GM12873 (cell line): ENCODE results near the gene C6orf15.

ENCODE experiments used
- TF ChIP-seq, protein P1 (sequence below): IDR thresholded peaks from 2 replicates; pipeline ENCODE4 v1.5.1; 2012; ENCODE audit warnings: low read depth, mild to moderate bottlenecking, moderate library complexity, low read length, control low read depth; ENCODE audit not compliant: insufficient read depth; ENCODE audit errors: missing control alignments

C6orf15 gene

DNA sequence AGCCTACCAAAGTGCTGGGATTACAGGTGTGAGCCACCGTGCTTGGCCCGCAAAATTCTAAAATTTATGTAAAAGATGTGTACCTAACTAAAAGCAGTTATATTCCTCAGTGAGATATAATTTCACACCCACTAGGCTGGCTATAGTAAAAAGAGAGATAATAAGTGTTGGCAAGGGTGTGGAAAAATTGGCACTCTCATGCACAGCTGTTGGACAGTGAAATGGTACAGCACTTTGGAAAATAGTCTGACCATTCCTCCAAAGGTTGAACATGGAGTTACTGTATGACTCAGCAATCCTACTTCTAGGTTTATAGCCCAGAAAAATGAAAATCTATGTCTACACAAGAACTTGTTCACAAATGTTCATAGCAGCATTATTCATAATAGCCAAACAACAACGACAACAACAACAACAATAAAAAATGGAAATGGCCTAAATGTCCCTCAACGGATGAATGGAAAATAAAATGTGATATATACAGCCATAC lies 13.9 kb downstream of the C6orf15 start:
- TF ChIP-seq, protein P1, sequence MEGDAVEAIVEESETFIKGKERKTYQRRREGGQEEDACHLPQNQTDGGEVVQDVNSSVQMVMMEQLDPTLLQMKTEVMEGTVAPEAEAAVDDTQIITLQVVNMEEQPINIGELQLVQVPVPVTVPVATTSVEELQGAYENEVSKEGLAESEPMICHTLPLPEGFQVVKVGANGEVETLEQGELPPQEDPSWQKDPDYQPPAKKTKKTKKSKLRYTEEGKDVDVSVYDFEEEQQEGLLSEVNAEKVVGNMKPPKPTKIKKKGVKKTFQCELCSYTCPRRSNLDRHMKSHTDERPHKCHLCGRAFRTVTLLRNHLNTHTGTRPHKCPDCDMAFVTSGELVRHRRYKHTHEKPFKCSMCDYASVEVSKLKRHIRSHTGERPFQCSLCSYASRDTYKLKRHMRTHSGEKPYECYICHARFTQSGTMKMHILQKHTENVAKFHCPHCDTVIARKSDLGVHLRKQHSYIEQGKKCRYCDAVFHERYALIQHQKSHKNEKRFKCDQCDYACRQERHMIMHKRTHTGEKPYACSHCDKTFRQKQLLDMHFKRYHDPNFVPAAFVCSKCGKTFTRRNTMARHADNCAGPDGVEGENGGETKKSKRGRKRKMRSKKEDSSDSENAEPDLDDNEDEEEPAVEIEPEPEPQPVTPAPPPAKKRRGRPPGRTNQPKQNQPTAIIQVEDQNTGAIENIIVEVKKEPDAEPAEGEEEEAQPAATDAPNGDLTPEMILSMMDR, result no peak

- TF ChIP-seq, protein P1, result no peak
These were observed 15.7 kb downstream of the C6orf15 start for GRCh38 chr6:31096656-31097055.

DNA sequence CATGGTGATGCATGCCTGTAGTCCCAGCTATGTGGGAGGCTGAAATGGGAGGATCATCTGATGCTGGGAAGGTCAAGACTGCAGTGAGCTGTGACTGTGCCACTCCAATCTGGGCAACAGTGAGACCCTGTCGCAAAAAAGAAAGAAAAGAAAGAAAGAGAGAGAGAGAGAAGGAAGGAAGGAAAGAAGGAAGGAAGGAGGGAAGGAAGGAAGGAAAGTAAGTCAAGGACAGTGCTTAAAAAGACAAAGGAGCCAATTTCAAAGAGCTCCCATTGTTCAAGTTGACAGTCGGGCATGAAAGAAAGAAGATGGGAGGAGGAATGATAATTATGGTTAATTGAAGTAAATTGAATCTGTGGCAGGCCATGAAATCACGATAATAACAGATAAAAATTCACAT lies 16.2 kb downstream of the C6orf15 start:
- TF ChIP-seq, protein P1, result no peak

GRCh38 chr6:31094389-31094881 lies 17.9 kb downstream of the C6orf15 start:
- TF ChIP-seq, protein P1, result no peak

- TF ChIP-seq, protein P1, result no peak
These were observed 19.4 kb downstream of the C6orf15 start for GRCh38 chr6:31092769-31093505.

GRCh38 chr6:31092238-31092637 lies 20.1 kb downstream of the C6orf15 start:
- TF ChIP-seq, protein P1, result no peak

GRCh38 chr6:31091680-31092079 lies 20.7 kb downstream of the C6orf15 start:
- TF ChIP-seq, protein P1, result no peak
